CD8-positive, alpha-beta memory T cell (primary cell): Measurements from ENCODE around the gene OR5K2. TPM values are rescaled to one million over a fixed set of nuclear protein-coding genes. Genes with fewer than 3 reads are reported as not detected.

ENCODE experiments used
- CTCF ChIA-PET: fragments of 350-600 bp; sonication (Branson Sonifier 250); formaldehyde crosslinking; loops from one replicate; lab custom pipeline; 2021; ENCODE audit warnings: antibody characterized with exemption; lab: Charles Lee
- POLR2A ChIA-PET: fragments of 350-600 bp; sonication (Branson Sonifier 250); formaldehyde crosslinking; loops from one replicate; lab custom pipeline; 2021; ENCODE audit warnings: antibody characterized with exemption; lab: Charles Lee
- DNase-seq, 5 donors: peaks; one replicate each; pipeline versions ENCODE4 v3.0.0 to v3.0.0-alpha.2; 2020 to 2022; ENCODE audit warnings: mixed read lengths in 1 of 5
- H3K27ac ChIP-seq: one replicate; pipeline ENCODE4 v1.7.0; 2013; ENCODE audit warnings: low read depth, mild to moderate bottlenecking, low read length, moderate library complexity
- H3K27me3 ChIP-seq: 2 replicates; pipeline ENCODE4 v1.7.0; 2013; ENCODE audit warnings: low read length, mild to moderate bottlenecking; ENCODE audit not compliant: insufficient read depth, poor library complexity, severe bottlenecking
- H3K36me3 ChIP-seq: 2 replicates; pipeline ENCODE4 v1.7.0; 2013; ENCODE audit warnings: mild to moderate bottlenecking, low read length, moderate library complexity; ENCODE audit not compliant: insufficient read depth
- H3K4me1 ChIP-seq: 2 replicates; pipeline ENCODE4 v1.7.0; 2013; ENCODE audit warnings: mild to moderate bottlenecking, low read length, moderate library complexity; ENCODE audit not compliant: insufficient read depth
- H3K4me3 ChIP-seq: 2 replicates; pipeline ENCODE4 v1.7.0; 2013; ENCODE audit warnings: mild to moderate bottlenecking, low read length
- H3K9me3 ChIP-seq: 2 replicates; pipeline ENCODE4 v1.7.0; 2013; ENCODE audit warnings: mild to moderate bottlenecking, low read length
- H3K27ac Mint-ChIP-seq, 8 donors: one replicate each; pipeline ENCODE4 v1.8.0; 2020 to 2021; ENCODE audit warnings: mixed read lengths in 8 of 8, mild to moderate bottlenecking in 6 of 8, inconsistent platforms in 3 of 8, moderate library complexity in 3 of 8
- H3K27me3 Mint-ChIP-seq, 2 donors: one replicate each; pipeline ENCODE4 v1.8.0; 2020 to 2021; ENCODE audit warnings: mixed read lengths in 2 of 2, mild to moderate bottlenecking in 1 of 2, moderate library complexity in 1 of 2
- H3K36me3 Mint-ChIP-seq, 3 donors: one replicate each; pipeline ENCODE4 v1.8.0; 2020 to 2021; ENCODE audit warnings: mixed read lengths in 3 of 3, inconsistent platforms in 1 of 3, mild to moderate bottlenecking in 1 of 3
- H3K4me1 Mint-ChIP-seq, 3 donors: one replicate each; pipeline ENCODE4 v1.8.0; 2020 to 2021; ENCODE audit warnings: mixed read lengths in 3 of 3, inconsistent platforms in 1 of 3, mild to moderate bottlenecking in 1 of 3
- H3K4me3 Mint-ChIP-seq, 7 donors: one replicate each; pipeline ENCODE4 v1.8.0; 2020 to 2021; ENCODE audit warnings: mixed read lengths in 7 of 7, mild to moderate bottlenecking in 6 of 7, moderate library complexity in 4 of 7, inconsistent platforms in 2 of 7
- H3K9me3 Mint-ChIP-seq, 5 donors: one replicate each; pipeline ENCODE4 v1.8.0; 2020 to 2022; ENCODE audit warnings: mixed read lengths in 5 of 5, mild to moderate bottlenecking in 3 of 5, moderate library complexity in 2 of 5, inconsistent platforms in 1 of 5
- polyA plus RNA-seq: library from polyadenylated mRNA; unstranded; fragments of 300-500 nt; fragmentation: Illumina TruSeq; gene quantifications from one replicate; pipeline ENCODE4 v1.2.3, GENCODE V29; 2021
- total RNA-seq, 2 experiments: library from RNA; stranded (reverse); gene quantifications; one replicate each; pipeline ENCODE4 v1.2.3, GENCODE V29; 2021

OR5K2 gene
- total and polyA plus RNA-seq, 3 experiments from 2014 or later, result not detected

GRCh38 chr3:98542623-98543022, 45.1 kb downstream of the OR5K2 start:
- ChIA-PET CTCF (no interaction called here), POLR2A (interaction anchor here (0.7 to 2.2 kb wide), 3 partner anchors 14 to 51 kb away, joined by 3 to 8 read pairs (median 3); partner anchors contain the start of genes CLDND1 and CPOX)
- no peaks in the 10 kb centered on the region for H3K9me3 Mint-ChIP-seq
- H3K4me3 Mint-ChIP-seq, result no peak overlapping the region
- peak overlapping the region in 2 of 8 donors; percentile 32 for H3K27ac Mint-ChIP-seq
- H3K36me3 Mint-ChIP-seq, result peaks cover 0 to 7% (median 3%) of the 10 kb centered on the region in 3 donors
- Histone ChIP-seq H3K4me3 (no peak overlapping the region), H3K27me3 (no peaks in the 10 kb centered on the region), H3K27ac (no peak overlapping the region), H3K9me3 (no peaks in the 10 kb centered on the region), H3K36me3 (no peaks in the 10 kb centered on the region), H3K4me1 (no peaks in the 10 kb centered on the region)
- H3K4me1 Mint-ChIP-seq, result peaks cover 26 to 66% (median 61%) of the 10 kb centered on the region in 3 donors
- H3K27me3 Mint-ChIP-seq, result no peaks in the 10 kb centered on the region
- DNase-seq, result no peak

- Mint-ChIP-seq H3K4me1 (peaks cover 40 to 80% (median 70%) of the 10 kb centered on the region in 3 donors), H3K27me3 (no peaks in the 10 kb centered on the region), H3K27ac (peak overlapping the region in 7 of 8 donors; percentile 31 to 89 (median 81)), H3K36me3 (peaks cover 0 to 11% (median under 1%) of the 10 kb centered on the region in 3 donors), H3K4me3 (peak overlapping the region; percentile 8 to 70 (median 66)), H3K9me3 (no peaks in the 10 kb centered on the region)
- POLR2A ChIA-PET, result interaction anchor here (0.6 to 1.5 kb wide), 5 partner anchors 9 to 23 kb away, joined by 3 to 8 read pairs (median 4); partner anchors contain the start of gene CLDND1
- H3K4me1 ChIP-seq, result peaks cover 9% of the 10 kb centered on the region
- CTCF ChIA-PET, result interaction anchor here (1.4 to 1.7 kb wide), 3 partner anchors 9 to 23 kb away, joined by 3 to 4 read pairs (median 3); partner anchors contain the start of gene CLDND1
- H3K36me3 ChIP-seq, result no peaks in the 10 kb centered on the region
- H3K9me3 ChIP-seq, result no peaks in the 10 kb centered on the region
- no peak overlapping the region for H3K27ac ChIP-seq
- no peak overlapping the region for H3K4me3 ChIP-seq
- no peak for DNase-seq
- H3K27me3 ChIP-seq, result no peaks in the 10 kb centered on the region
These were observed 48.5 kb downstream of the OR5K2 start for GRCh38 chr3:98545940-98546339.

Other genes starting within 250 kb of the OR5K2 start
- not detected for gene OR5H6, start 233.4 kb upstream of the OR5K2 start, total RNA-seq
- gene OR5H6, start 233.4 kb upstream of the OR5K2 start, polyA plus RNA-seq, result not detected
- not detected for gene OR5H2, start 215.2 kb upstream of the OR5K2 start, total RNA-seq
- not detected for gene OR5H2, start 215.2 kb upstream of the OR5K2 start, polyA plus RNA-seq
- gene OR5K4, start 143.8 kb upstream of the OR5K2 start, total RNA-seq, result not detected
- gene OR5K4, start 143.8 kb upstream of the OR5K2 start, polyA plus RNA-seq, result not detected
- not detected for gene OR5K3, start 107.0 kb upstream of the OR5K2 start, total RNA-seq
- gene OR5K3, start 107.0 kb upstream of the OR5K2 start, polyA plus RNA-seq, result not detected
- gene OR5K1, start 34.5 kb upstream of the OR5K2 start, total RNA-seq, result not detected
- gene OR5K1, start 34.5 kb upstream of the OR5K2 start, polyA plus RNA-seq, result not detected
- 100 to 1,000 TPM; 299 to 315 TPM for gene CLDND1, start 25.2 kb downstream of the OR5K2 start, total RNA-seq
- gene CLDND1, start 25.2 kb downstream of the OR5K2 start, polyA plus RNA-seq, result 210 TPM
- gene GPR15, start 34.3 kb downstream of the OR5K2 start, total RNA-seq, result 10 to 100 TPM; 15.6 to 17.0 TPM
- gene GPR15, start 34.3 kb downstream of the OR5K2 start, polyA plus RNA-seq, result 7.7 TPM
- 10 to 100 TPM; 76.3 to 79.9 TPM for gene CPOX, start 95.9 kb downstream of the OR5K2 start, total RNA-seq
- gene CPOX, start 95.9 kb downstream of the OR5K2 start, polyA plus RNA-seq, result 6.4 TPM